HepG2 (cell line): ENCODE results near the gene UBL7. TPM values are rescaled to one million over a fixed set of nuclear protein-coding genes. Genes with fewer than 3 reads are reported as not detected.

Experiments
- ATAC-seq: fragments of 200-7000 bp; cut with Tn5 transposase; 3 replicates; pipeline ENCODE4 v1.9.1; 2020; ENCODE audit warnings: mild to moderate bottlenecking, moderate library complexity
- BruUV-seq: library from RNA; stranded (reverse); fragments of 400-500 nt; replicated peaks from 2 replicates; lab custom pipeline; 2021; lab: Mats Ljungman, UMichigan
- CTCF ChIA-PET: fragments of 300-600 bp; formaldehyde crosslinking; extraction: SDS; loops from one replicate; lab custom pipeline; 2021; ENCODE audit warnings: low total read pairs, inconsistent platforms, low intra/inter-chr PET ratio; lab: Yijun Ruan, JAX
- POLR2A ChIA-PET: fragments of 350-600 bp; sonication (Branson Sonifier 250); formaldehyde crosslinking; loops from one replicate; lab custom pipeline; 2020; ENCODE audit warnings: antibody characterized with exemption, inconsistent platforms; lab: Yijun Ruan, JAX
- DNase-seq: peaks from one replicate; pipeline ENCODE4 v3.0.0-alpha.2; 2015; ENCODE audit warnings: low spot score
- FAIRE-seq: peaks from 3 replicates; lab custom pipeline; 2011; peaks lifted over from hg19 to GRCh38; lab: Jason Lieb, UNC
- H2AFZ ChIP-seq: one replicate; pipeline ENCODE4 v1.6.1; 2011; ENCODE audit warnings: low read length, inconsistent platforms
- H3K27ac ChIP-seq: fragments of 300-600 bp; 3 replicates; pipeline ENCODE4 v1.8.0; 2011; ENCODE audit warnings: mixed run types, mild to moderate bottlenecking, mixed read lengths, low read length, inconsistent platforms; ENCODE audit not compliant: insufficient read depth; ENCODE audit errors: extremely low read length
- H3K27me3 ChIP-seq, 2 experiments: fragments of 200-600 bp in 1 of 2; 2 replicates in 1 of 2; 3 replicates in 1 of 2; pipeline versions ENCODE4 v1.6.0 to v1.8.0; 2011; ENCODE audit warnings: low read length in 2 of 2, mild to moderate bottlenecking in 2 of 2, moderate library complexity in 2 of 2, inconsistent platforms in 1 of 2; ENCODE audit not compliant: insufficient read depth in 2 of 2, control insufficient read depth in 1 of 2
- H3K36me3 ChIP-seq, 2 experiments: fragments of 200-600 bp in 1 of 2; replicated peaks in 1 of 2; 2 replicates in 1 of 2; 3 replicates in 1 of 2; pipeline versions ENCODE4 v1.5.1 to v1.8.0; 2011; ENCODE audit warnings: low read length in 2 of 2, inconsistent platforms in 1 of 2; ENCODE audit not compliant: insufficient read depth in 2 of 2, control insufficient read depth in 1 of 2
- H3K4me1 ChIP-seq: 2 replicates; pipeline ENCODE4 v1.5.1; 2012; ENCODE audit warnings: low read length, inconsistent platforms; ENCODE audit not compliant: insufficient read depth
- H3K4me2 ChIP-seq: 2 replicates; pipeline ENCODE4 v1.6.0; 2011; ENCODE audit warnings: low read depth, low read length, inconsistent platforms
- H3K4me3 ChIP-seq, 3 experiments: fragments of 200-600 bp in 1 of 3; sonication (generic), shearing (Covaris generic) in 1 of 3; replicated peaks in 1 of 3; 2 replicates each; pipeline ENCODE4 v1.5.1; 2011 to 2016; ENCODE audit warnings: low read length in 3 of 3, inconsistent platforms in 2 of 3, low read depth in 2 of 3, mild to moderate bottlenecking in 2 of 3, control low read depth in 1 of 3, mixed read lengths in 1 of 3; ENCODE audit not compliant: insufficient read depth in 1 of 3
- H3K79me2 ChIP-seq: one replicate; pipeline ENCODE4 v1.6.1; 2011; ENCODE audit warnings: low read length, inconsistent platforms; ENCODE audit not compliant: insufficient read depth
- H3K9ac ChIP-seq: 2 replicates; pipeline ENCODE4 v1.6.0; 2011; ENCODE audit warnings: mild to moderate bottlenecking, low read depth, low read length, inconsistent platforms; ENCODE audit not compliant: insufficient read depth
- H3K9me3 ChIP-seq: 2 replicates; pipeline ENCODE4 v1.5.1; 2012; ENCODE audit warnings: mild to moderate bottlenecking, low read length
- H4K20me1 ChIP-seq: 2 replicates; pipeline ENCODE4 v1.6.0; 2011; ENCODE audit warnings: inconsistent platforms, mild to moderate bottlenecking, low read length, moderate library complexity; ENCODE audit not compliant: insufficient read depth
- EP300 ChIP-seq, 3 experiments: sonication (generic) in 1 of 3; formaldehyde crosslinking in 1 of 3; IDR thresholded peaks; 2 replicates each; pipeline versions ENCODE4 v1.5.1 to v1.6.1; 2011 to 2020; ENCODE audit warnings: low read depth in 2 of 3, low read length in 2 of 3, borderline replicate concordance in 1 of 3, improper control_type of control experiment in 1 of 3, mild to moderate bottlenecking in 1 of 3, missing genetic modification reagents in 1 of 3, moderate library complexity in 1 of 3
- HNF4A ChIP-seq: sonication (generic); formaldehyde crosslinking; IDR thresholded peaks from 2 replicates; pipeline ENCODE4 v1.4.0; 2020; ENCODE audit warnings: missing genetic modification reagents
- NKX3-1 ChIP-seq: sonication (generic); formaldehyde crosslinking; IDR thresholded peaks from 2 replicates; pipeline ENCODE4 v1.5.0; 2020; ENCODE audit warnings: missing genetic modification reagents
- NR2F6 ChIP-seq, 2 experiments: IDR thresholded peaks; 2 replicates each; pipeline ENCODE4 v1.6.1; 2016; ENCODE audit warnings: antibody characterized with exemption in 1 of 2, mild to moderate bottlenecking in 1 of 2
- RORA ChIP-seq: sonication (generic); formaldehyde crosslinking; IDR thresholded peaks from 2 replicates; pipeline ENCODE4 v1.5.0; 2020; ENCODE audit warnings: mild to moderate bottlenecking, missing genetic modification reagents, moderate library complexity
- TCF7 ChIP-seq: sonication (generic); IDR thresholded peaks from 2 replicates; pipeline ENCODE4 v1.6.1; 2016; ENCODE audit warnings: antibody characterized with exemption, low read depth
- YEATS4 ChIP-seq: sonication (generic); formaldehyde crosslinking; IDR thresholded peaks from 2 replicates; pipeline ENCODE4 v1.4.0; 2020; ENCODE audit warnings: missing genetic modification reagents, borderline replicate concordance
- ZNF878 ChIP-seq: sonication (generic); formaldehyde crosslinking; IDR thresholded peaks from 2 replicates; pipeline ENCODE4 v1.8.1; 2023; ENCODE audit warnings: mild to moderate bottlenecking, missing genetic modification reagents, moderate library complexity
- WGBS: methylation state at CpG from one replicate; pipeline ENCODE4 v1.1.6; 2017; ENCODE audit warnings: low lambda C conversion rate; 5-methylcytosine and 5-hydroxymethylcytosine counted together
- in situ Hi-C: cut with HindIII; loops from 2 replicates; pipeline ENCODE4 v1.10.0; 2017; ENCODE audit warnings: low pct_unique_long_range_greater_than_20kb; ENCODE audit not compliant: extremely low pct_ligation_motif_present
- intact Hi-C: fragments of 100-400 bp; cut with micrococcal nuclease; formaldehyde crosslinking; loops from one replicate; pipeline ENCODE4 v1.10.0; 2022; ENCODE audit not compliant: unreplicated experiment
- polyA plus RNA-seq, 8 experiments: library from polyadenylated mRNA; depleted of rRNA in 3 of 8; stranded (reverse) in 7 of 8; unstranded in 1 of 8; fragments of >200 nt; fragmentation: Illumina TruSeq in 4 of 8; extraction: Trizol in 4 of 8; gene quantifications; 2 replicates each; pipeline versions ENCODE4 v1.2.1 to v1.2.3, GENCODE V29; 2011 to 2016; ENCODE audit warnings: low read depth in 4 of 8, missing spikeins in 1 of 8, mixed read lengths in 1 of 8; ENCODE audit not compliant: insufficient read depth in 1 of 8
- total RNA-seq, 5 experiments: library from RNA; depleted of rRNA; stranded (reverse); fragments of >200 nt; fragmentation: Illumina TruSeq; extraction: Trizol; gene quantifications; 2 replicates each; pipeline ENCODE4 v1.2.3, GENCODE V29; 2016; ENCODE audit warnings: low read depth in 1 of 5
- TF ChIP-seq, protein P1 (sequence below): sonication (generic); formaldehyde crosslinking; conservative IDR thresholded peaks from 2 replicates; pipeline ENCODE4 v1.4.0; 2020; ENCODE audit warnings: mild to moderate bottlenecking, missing genetic modification reagents, moderate library complexity
- TF ChIP-seq, protein P2 (sequence below): sonication (generic); formaldehyde crosslinking; IDR thresholded peaks from 2 replicates; pipeline ENCODE4 v1.5.1; 2020; ENCODE audit warnings: mild to moderate bottlenecking, missing genetic modification reagents, moderate library complexity
- TF ChIP-seq, protein P3 (sequence below): sonication (generic); formaldehyde crosslinking; IDR thresholded peaks from 2 replicates; pipeline ENCODE4 v1.4.0; 2020; ENCODE audit warnings: mild to moderate bottlenecking, missing genetic modification reagents, borderline replicate concordance

Gene UBL7
- total and polyA plus RNA-seq, 2 of the 13 experiments (the other 11 are each of a cell fraction or from before 2014, with no cell fraction given): 55.0 to 63.5 TPM

DNA sequence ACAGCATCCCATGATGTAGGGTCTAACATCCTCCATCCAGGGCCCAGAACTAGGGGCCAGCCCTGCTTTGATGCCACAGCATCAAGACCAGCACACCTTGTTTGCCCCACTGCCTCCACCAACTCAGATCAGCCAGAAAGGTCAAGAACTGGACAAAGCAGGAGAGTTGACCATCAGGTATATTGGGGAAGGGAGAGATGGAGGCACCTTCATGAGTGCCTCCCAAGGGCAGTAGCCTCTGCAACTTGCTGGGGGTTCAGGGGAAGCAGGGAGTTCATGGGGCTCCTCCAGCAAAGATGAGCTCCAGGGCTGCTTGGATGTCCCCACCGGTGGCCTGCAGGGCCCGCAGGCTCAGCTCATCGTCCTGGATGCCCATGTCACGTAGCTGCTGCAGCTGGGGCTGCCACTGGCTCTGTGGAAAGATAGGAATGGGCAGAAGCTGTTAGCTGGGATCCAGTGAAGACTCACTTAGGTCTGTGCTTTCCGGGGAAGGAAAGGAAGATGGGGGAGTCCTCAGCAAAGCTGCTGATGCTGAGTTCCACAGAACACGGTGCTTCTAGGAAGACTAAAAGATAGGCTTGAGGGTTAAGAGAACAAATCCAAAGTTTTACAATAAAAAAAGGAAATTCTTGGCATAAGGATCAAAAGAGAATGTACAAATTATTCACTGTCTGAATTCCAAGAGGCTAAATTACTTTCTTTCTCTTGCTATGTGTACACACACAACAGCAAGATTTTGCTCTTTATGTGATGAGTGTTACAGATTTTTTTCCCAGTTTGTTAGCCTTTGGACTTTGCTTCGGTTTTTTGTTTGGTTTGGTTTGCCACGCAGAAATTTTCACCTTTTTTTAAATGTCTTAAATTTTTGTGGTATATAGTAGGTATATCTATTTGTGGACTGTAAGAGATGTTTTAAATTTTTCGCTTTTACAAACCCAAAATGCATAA is 14.9 kb downstream of the UBL7 start:
- DNase-seq (peak; percentile 67), ATAC-seq (no peak), FAIRE-seq (peak; percentile 78)
- 12% methylated on average over 5 of the region's 9 CpGs for WGBS
- ChIA-PET POLR2A (interaction anchor here (6.5 to 9.6 kb wide), 3 partner anchors 13 to 24 kb away, joined by 93 to 140 read pairs (median 107); partner anchors contain the start of genes SEMA7A and UBL7), CTCF (no interaction called here)
- Histone ChIP-seq H2AFZ (no peak overlapping the region), H3K9me3 (no peaks in the 10 kb centered on the region), H3K4me3 (peak overlapping the region in 1 of 3 experiments; percentile 25; a peak in 2 of 6 replicates), H3K9ac (peak overlapping the region; percentile 63), H3K4me2 (peak overlapping the region; percentile 64), H3K79me2 (no peaks in the 10 kb centered on the region), H3K27me3 (no peaks in the 10 kb centered on the region), H3K4me1 (peaks cover 70% of the 10 kb centered on the region), H3K27ac (peak overlapping the region; percentile 97), H3K36me3 (peaks cover 5 to 42% of the 10 kb centered on the region in 2 experiments; a peak in 4 of 5 replicates), H4K20me1 (no peaks in the 10 kb centered on the region)
- intact Hi-C loops: no loop called here
- in situ Hi-C loops: no loop called here
- no TSS peak for BruUV-seq
- TF ChIP-seq, protein P1, sequence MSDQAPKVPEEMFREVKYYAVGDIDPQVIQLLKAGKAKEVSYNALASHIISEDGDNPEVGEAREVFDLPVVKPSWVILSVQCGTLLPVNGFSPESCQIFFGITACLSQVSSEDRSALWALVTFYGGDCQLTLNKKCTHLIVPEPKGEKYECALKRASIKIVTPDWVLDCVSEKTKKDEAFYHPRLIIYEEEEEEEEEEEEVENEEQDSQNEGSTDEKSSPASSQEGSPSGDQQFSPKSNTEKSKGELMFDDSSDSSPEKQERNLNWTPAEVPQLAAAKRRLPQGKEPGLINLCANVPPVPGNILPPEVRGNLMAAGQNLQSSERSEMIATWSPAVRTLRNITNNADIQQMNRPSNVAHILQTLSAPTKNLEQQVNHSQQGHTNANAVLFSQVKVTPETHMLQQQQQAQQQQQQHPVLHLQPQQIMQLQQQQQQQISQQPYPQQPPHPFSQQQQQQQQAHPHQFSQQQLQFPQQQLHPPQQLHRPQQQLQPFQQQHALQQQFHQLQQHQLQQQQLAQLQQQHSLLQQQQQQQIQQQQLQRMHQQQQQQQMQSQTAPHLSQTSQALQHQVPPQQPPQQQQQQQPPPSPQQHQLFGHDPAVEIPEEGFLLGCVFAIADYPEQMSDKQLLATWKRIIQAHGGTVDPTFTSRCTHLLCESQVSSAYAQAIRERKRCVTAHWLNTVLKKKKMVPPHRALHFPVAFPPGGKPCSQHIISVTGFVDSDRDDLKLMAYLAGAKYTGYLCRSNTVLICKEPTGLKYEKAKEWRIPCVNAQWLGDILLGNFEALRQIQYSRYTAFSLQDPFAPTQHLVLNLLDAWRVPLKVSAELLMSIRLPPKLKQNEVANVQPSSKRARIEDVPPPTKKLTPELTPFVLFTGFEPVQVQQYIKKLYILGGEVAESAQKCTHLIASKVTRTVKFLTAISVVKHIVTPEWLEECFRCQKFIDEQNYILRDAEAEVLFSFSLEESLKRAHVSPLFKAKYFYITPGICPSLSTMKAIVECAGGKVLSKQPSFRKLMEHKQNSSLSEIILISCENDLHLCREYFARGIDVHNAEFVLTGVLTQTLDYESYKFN (CRISPR knock-in tag): peak; percentile 79
- 0 out of 2 replicates have a peak, but pooled peaks have one; percentile 20 for TF ChIP-seq TCF7
- TF ChIP-seq HNF4A (CRISPR knock-in tag): peak; percentile 79
- TF ChIP-seq, protein P2, sequence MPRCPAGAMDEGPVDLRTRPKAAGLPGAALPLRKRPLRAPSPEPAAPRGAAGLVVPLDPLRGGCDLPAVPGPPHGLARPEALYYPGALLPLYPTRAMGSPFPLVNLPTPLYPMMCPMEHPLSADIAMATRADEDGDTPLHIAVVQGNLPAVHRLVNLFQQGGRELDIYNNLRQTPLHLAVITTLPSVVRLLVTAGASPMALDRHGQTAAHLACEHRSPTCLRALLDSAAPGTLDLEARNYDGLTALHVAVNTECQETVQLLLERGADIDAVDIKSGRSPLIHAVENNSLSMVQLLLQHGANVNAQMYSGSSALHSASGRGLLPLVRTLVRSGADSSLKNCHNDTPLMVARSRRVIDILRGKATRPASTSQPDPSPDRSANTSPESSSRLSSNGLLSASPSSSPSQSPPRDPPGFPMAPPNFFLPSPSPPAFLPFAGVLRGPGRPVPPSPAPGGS (CRISPR knock-in tag): no peak
- TF ChIP-seq NKX3-1 (CRISPR knock-in tag): 0 out of 2 replicates have a peak, but pooled peaks have one; percentile 34
- no peak for TF ChIP-seq YEATS4
- peak; percentile 36; the same call in 1 of the 2 replicates for TF ChIP-seq NR2F6 (IDR thresholded peaks at IDR 0.05)
- peak; percentile 39; the same call in 1 of the 2 replicates for TF ChIP-seq NR2F6 (CRISPR knock-in tag; IDR thresholded peaks at IDR 0.05)
- TF ChIP-seq, protein P3, sequence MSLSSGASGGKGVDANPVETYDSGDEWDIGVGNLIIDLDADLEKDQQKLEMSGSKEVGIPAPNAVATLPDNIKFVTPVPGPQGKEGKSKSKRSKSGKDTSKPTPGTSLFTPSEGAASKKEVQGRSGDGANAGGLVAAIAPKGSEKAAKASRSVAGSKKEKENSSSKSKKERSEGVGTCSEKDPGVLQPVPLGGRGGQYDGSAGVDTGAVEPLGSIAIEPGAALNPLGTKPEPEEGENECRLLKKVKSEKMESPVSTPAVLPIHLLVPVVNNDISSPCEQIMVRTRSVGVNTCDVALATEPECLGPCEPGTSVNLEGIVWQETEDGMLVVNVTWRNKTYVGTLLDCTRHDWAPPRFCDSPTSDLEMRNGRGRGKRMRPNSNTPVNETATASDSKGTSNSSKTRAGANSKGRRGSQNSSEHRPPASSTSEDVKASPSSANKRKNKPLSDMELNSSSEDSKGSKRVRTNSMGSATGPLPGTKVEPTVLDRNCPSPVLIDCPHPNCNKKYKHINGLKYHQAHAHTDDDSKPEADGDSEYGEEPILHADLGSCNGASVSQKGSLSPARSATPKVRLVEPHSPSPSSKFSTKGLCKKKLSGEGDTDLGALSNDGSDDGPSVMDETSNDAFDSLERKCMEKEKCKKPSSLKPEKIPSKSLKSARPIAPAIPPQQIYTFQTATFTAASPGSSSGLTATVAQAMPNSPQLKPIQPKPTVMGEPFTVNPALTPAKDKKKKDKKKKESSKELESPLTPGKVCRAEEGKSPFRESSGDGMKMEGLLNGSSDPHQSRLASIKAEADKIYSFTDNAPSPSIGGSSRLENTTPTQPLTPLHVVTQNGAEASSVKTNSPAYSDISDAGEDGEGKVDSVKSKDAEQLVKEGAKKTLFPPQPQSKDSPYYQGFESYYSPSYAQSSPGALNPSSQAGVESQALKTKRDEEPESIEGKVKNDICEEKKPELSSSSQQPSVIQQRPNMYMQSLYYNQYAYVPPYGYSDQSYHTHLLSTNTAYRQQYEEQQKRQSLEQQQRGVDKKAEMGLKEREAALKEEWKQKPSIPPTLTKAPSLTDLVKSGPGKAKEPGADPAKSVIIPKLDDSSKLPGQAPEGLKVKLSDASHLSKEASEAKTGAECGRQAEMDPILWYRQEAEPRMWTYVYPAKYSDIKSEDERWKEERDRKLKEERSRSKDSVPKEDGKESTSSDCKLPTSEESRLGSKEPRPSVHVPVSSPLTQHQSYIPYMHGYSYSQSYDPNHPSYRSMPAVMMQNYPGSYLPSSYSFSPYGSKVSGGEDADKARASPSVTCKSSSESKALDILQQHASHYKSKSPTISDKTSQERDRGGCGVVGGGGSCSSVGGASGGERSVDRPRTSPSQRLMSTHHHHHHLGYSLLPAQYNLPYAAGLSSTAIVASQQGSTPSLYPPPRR: no peak
- peak; percentile 40; the same call in 1 of the 2 replicates for TF ChIP-seq ZNF878 (CRISPR knock-in tag)
- TF ChIP-seq RORA (CRISPR knock-in tag): no peak
- TF ChIP-seq EP300 (IDR thresholded peaks at IDR 0.05; ENCODE audit: low read depth in 2 of 2, low read length in 2 of 2): peak in 1 of 2 experiments; percentile 68; a peak in 2 of 4 replicates
- TF ChIP-seq EP300 (CRISPR knock-in tag; IDR thresholded peaks at IDR 0.05; ENCODE audit: borderline replicate concordance): no peak
